HepG2 (cell line): ENCODE data around the gene ZNF430. TPM values are rescaled to one million over a fixed set of nuclear protein-coding genes. Genes with fewer than 3 reads are reported as not detected.

Source experiments
- ATF7-NPFF ChIP-seq: sonication (generic); formaldehyde crosslinking; IDR thresholded peaks from 2 replicates; pipeline ENCODE4 v1.8.1; 2023; ENCODE audit warnings: mild to moderate bottlenecking, low read depth, missing genetic modification reagents, moderate library complexity
- BCLAF1 ChIP-seq: fragments of 450-650 bp; IDR thresholded peaks from 2 replicates; pipeline ENCODE4 v1.6.1; 2017; ENCODE audit warnings: mild to moderate bottlenecking
- DPF2 ChIP-seq: sonication (generic); formaldehyde crosslinking; IDR thresholded peaks from 2 replicates; pipeline ENCODE4 v1.4.0; 2020; ENCODE audit warnings: mild to moderate bottlenecking, low read depth, missing genetic modification reagents, borderline replicate concordance
- RXRB ChIP-seq: IDR thresholded peaks from 2 replicates; pipeline ENCODE4 v1.6.1; 2016; ENCODE audit warnings: borderline replicate concordance, missing genetic modification reagents, missing compliant biosample characterization
- SKIL ChIP-seq: sonication (generic); formaldehyde crosslinking; IDR thresholded peaks from 2 replicates; pipeline ENCODE4 v1.8.0; 2022; ENCODE audit warnings: missing genetic modification reagents, mild to moderate bottlenecking, moderate library complexity, borderline replicate concordance
- ZNF784 ChIP-seq: sonication (generic); formaldehyde crosslinking; IDR thresholded peaks from 2 replicates; pipeline ENCODE4 v1.5.1; 2020; ENCODE audit warnings: missing genetic modification reagents, mild to moderate bottlenecking, borderline replicate concordance
- ZNF883 ChIP-seq: sonication (generic); formaldehyde crosslinking; IDR thresholded peaks from 2 replicates; pipeline ENCODE4 v1.5.1; 2020; ENCODE audit warnings: mild to moderate bottlenecking, missing genetic modification reagents; ENCODE audit errors: not compliant biosample characterization
- ZZZ3 ChIP-seq: sonication (generic); formaldehyde crosslinking; IDR thresholded peaks from 2 replicates; pipeline ENCODE4 v1.4.0; 2020; ENCODE audit warnings: missing genetic modification reagents, mild to moderate bottlenecking, borderline replicate concordance
- polyA plus RNA-seq, 8 experiments: library from polyadenylated mRNA; depleted of rRNA in 3 of 8; stranded (reverse) in 7 of 8; unstranded in 1 of 8; fragments of >200 nt; fragmentation: Illumina TruSeq in 4 of 8; extraction: Trizol in 4 of 8; gene quantifications; 2 replicates each; pipeline versions ENCODE4 v1.2.1 to v1.2.3, GENCODE V29; 2011 to 2016; ENCODE audit warnings: low read depth in 4 of 8, missing spikeins in 1 of 8, mixed read lengths in 1 of 8; ENCODE audit not compliant: insufficient read depth in 1 of 8
- total RNA-seq, 5 experiments: library from RNA; depleted of rRNA; stranded (reverse); fragments of >200 nt; fragmentation: Illumina TruSeq; extraction: Trizol; gene quantifications; 2 replicates each; pipeline ENCODE4 v1.2.3, GENCODE V29; 2016; ENCODE audit warnings: low read depth in 1 of 5

ZNF430 gene
- total and polyA plus RNA-seq, 2 of the 13 experiments (the other 11 are each of a cell fraction or from before 2014, with no cell fraction given), result 4.1 to 6.9 TPM

- TF ChIP-seq SKIL (CRISPR knock-in tag), result no peak
- no peak for TF ChIP-seq DPF2 (CRISPR knock-in tag)
- no peak for TF ChIP-seq RXRB (CRISPR knock-in tag)
- no peak for TF ChIP-seq ZNF883
- TF ChIP-seq ZZZ3 (CRISPR knock-in tag), result no peak
- TF ChIP-seq ATF7-NPFF (CRISPR knock-in tag), result no peak
- no peak for TF ChIP-seq BCLAF1
- TF ChIP-seq ZNF784 (CRISPR knock-in tag), result no peak
Observed at GRCh38 chr19:21094347-21095025, 74.0 kb downstream of the ZNF430 start (continued).
